Trophoblast cell (in vitro differentiated cells and primary cell): ENCODE measurements around the gene GAPDHS.

Experiments
- DNase-seq, 2 donors: peaks; one replicate each; pipeline ENCODE4 v3.0.0-alpha.2; 2016
- H2AFZ ChIP-seq: 2 replicates; pipeline ENCODE4 v1.6.1; 2013; ENCODE audit warnings: low read length, moderate library complexity, mild to moderate bottlenecking; ENCODE audit not compliant: insufficient read depth, poor library complexity
- H2AK5ac ChIP-seq: 2 replicates; pipeline ENCODE4 v1.6.1; 2013; ENCODE audit warnings: mild to moderate bottlenecking, low read length
- H2BK120ac ChIP-seq: 2 replicates; pipeline ENCODE4 v1.6.1; 2013; ENCODE audit warnings: low read length, mild to moderate bottlenecking, moderate library complexity; ENCODE audit not compliant: insufficient read depth, poor library complexity
- H2BK12ac ChIP-seq: 2 replicates; pipeline ENCODE4 v1.6.1; 2013; ENCODE audit warnings: mild to moderate bottlenecking, low read length, moderate library complexity
- H2BK5ac ChIP-seq: 2 replicates; pipeline ENCODE4 v1.6.1; 2013; ENCODE audit warnings: low read length, low read depth, moderate library complexity, mild to moderate bottlenecking; ENCODE audit not compliant: poor library complexity
- H3K14ac ChIP-seq: 2 replicates; pipeline ENCODE4 v1.6.1; 2013; ENCODE audit warnings: mild to moderate bottlenecking, low read length
- H3K18ac ChIP-seq: 2 replicates; pipeline ENCODE4 v1.6.1; 2013; ENCODE audit warnings: mild to moderate bottlenecking, low read length
- H3K23ac ChIP-seq: 2 replicates; pipeline ENCODE4 v1.6.1; 2013; ENCODE audit warnings: low read length
- H3K27ac ChIP-seq: 2 replicates; pipeline ENCODE4 v1.5.1; 2013; ENCODE audit warnings: low read depth, mild to moderate bottlenecking, inconsistent platforms, low read length, moderate library complexity
- H3K27me3 ChIP-seq: 2 replicates; pipeline ENCODE4 v1.6.1; 2013; ENCODE audit warnings: inconsistent platforms, mild to moderate bottlenecking, low read length, moderate library complexity; ENCODE audit not compliant: insufficient read depth
- H3K36me3 ChIP-seq, 2 experiments: 1 replicate in 1 of 2; 2 replicates in 1 of 2; pipeline ENCODE4 v1.6.1; 2013; ENCODE audit warnings: low read length in 2 of 2, mild to moderate bottlenecking in 2 of 2, moderate library complexity in 1 of 2; ENCODE audit not compliant: insufficient read depth in 2 of 2, control insufficient read depth in 1 of 2
- H3K4ac ChIP-seq: 2 replicates; pipeline ENCODE4 v1.6.1; 2013; ENCODE audit warnings: low read depth, mild to moderate bottlenecking, low read length, moderate library complexity
- H3K4me1 ChIP-seq, 2 experiments: 1 replicate in 1 of 2; 2 replicates in 1 of 2; pipeline ENCODE4 v1.6.1; 2013; ENCODE audit warnings: low read length in 2 of 2, mild to moderate bottlenecking in 2 of 2, moderate library complexity in 1 of 2; ENCODE audit not compliant: insufficient read depth in 2 of 2, control insufficient read depth in 1 of 2
- H3K4me2 ChIP-seq: 2 replicates; pipeline ENCODE4 v1.6.1; 2013; ENCODE audit warnings: inconsistent platforms, mild to moderate bottlenecking, low read length, moderate library complexity
- H3K4me3 ChIP-seq: 2 replicates; pipeline ENCODE4 v1.5.1; 2013; ENCODE audit warnings: mild to moderate bottlenecking, low read depth, low read length, inconsistent platforms
- H3K79me1 ChIP-seq: one replicate; pipeline ENCODE4 v1.6.1; 2013; ENCODE audit warnings: low read length
- H3K79me2 ChIP-seq: 2 replicates; pipeline ENCODE4 v1.6.1; 2013; ENCODE audit warnings: low read length, mild to moderate bottlenecking; ENCODE audit not compliant: control insufficient read depth, insufficient read depth, poor library complexity
- H3K9ac ChIP-seq: 2 replicates; pipeline ENCODE4 v1.6.1; 2013; ENCODE audit warnings: mild to moderate bottlenecking, low read length
- H3K9me3 ChIP-seq: 2 replicates; pipeline ENCODE4 v1.6.1; 2013; ENCODE audit warnings: low read depth, mild to moderate bottlenecking, control low read depth, inconsistent platforms, low read length; ENCODE audit not compliant: insufficient read depth
- H4K12ac ChIP-seq: 2 replicates; pipeline ENCODE4 v1.6.1; 2013; ENCODE audit warnings: low read depth, mild to moderate bottlenecking, low read length, moderate library complexity
- H4K8ac ChIP-seq: 2 replicates; pipeline ENCODE4 v1.6.1; 2013; ENCODE audit warnings: low read depth, mild to moderate bottlenecking, low read length, moderate library complexity
- H4K91ac ChIP-seq: one replicate; pipeline ENCODE4 v1.6.1; 2013; ENCODE audit warnings: low read depth, mild to moderate bottlenecking, low read length, moderate library complexity
- WGBS: extraction: QIAGEN DNeasy Blood & Tissue Kit; methylation state at CpG from one replicate; pipeline ENCODE4 v1.1.7; 2013; ENCODE audit warnings: missing lambda C conversion rate; ENCODE audit not compliant: insufficient read length, insufficient coverage; ENCODE audit errors: extremely low coverage; 5-methylcytosine and 5-hydroxymethylcytosine counted together

GAPDHS gene

DNA sequence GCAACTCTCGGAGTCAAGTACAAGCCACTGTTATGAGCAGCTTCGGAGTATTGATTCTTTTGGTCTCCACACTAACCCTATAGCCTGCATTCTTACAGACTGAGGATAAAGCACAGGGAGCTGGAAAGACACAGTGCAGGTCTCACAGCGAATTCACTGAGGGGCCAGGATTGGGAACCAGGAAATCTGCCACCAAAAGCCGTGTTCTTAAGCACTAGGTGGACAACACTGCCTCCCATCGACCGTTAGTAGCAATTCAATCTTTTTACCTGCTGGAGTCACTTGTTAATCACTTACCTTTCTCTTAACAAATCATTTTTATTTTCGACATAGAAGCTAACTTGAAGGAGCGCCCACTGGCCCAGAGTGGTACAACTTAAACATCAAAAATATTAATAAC is 59.0 kb downstream of the GAPDHS start:
- no peak overlapping the region for H3K9ac ChIP-seq
- no peak overlapping the region for H2BK12ac ChIP-seq
- H2BK5ac ChIP-seq = no peak overlapping the region
- no peaks in the 10 kb centered on the region for H3K36me3 ChIP-seq
- peak in 1 of 2 donors; percentile 49 for DNase-seq
- H3K4me2 ChIP-seq = no peak overlapping the region
- no peaks in the 10 kb centered on the region for H3K79me2 ChIP-seq
- H2BK120ac ChIP-seq = no peak overlapping the region
- H3K4me3 ChIP-seq = no peak overlapping the region
- no peak overlapping the region for H3K23ac ChIP-seq
- no peaks in the 10 kb centered on the region for H3K9me3 ChIP-seq
- no peaks in the 10 kb centered on the region for H3K4me1 ChIP-seq
- no CpG with 5 or more reads among the region's 8 CpGs for WGBS
- no peak overlapping the region for H2AK5ac ChIP-seq
- no peak overlapping the region for H3K4ac ChIP-seq
- no peak overlapping the region for H3K14ac ChIP-seq
- H4K12ac ChIP-seq = no peak overlapping the region
- H3K18ac ChIP-seq = no peak overlapping the region
- no peak overlapping the region for H2AFZ ChIP-seq
- no peak overlapping the region for H4K91ac ChIP-seq
- H4K8ac ChIP-seq = no peak overlapping the region
- H3K79me1 ChIP-seq = no peaks in the 10 kb centered on the region
- no peak overlapping the region for H3K27ac ChIP-seq
- no peaks in the 10 kb centered on the region for H3K27me3 ChIP-seq
